NB4 (cell line): ENCODE data around the gene TRIM25.

ENCODE experiments used
- DNase-seq: peaks from one replicate; pipeline ENCODE4 v3.0.0; 2010; ENCODE audit warnings: low read depth
- H3K4me3 ChIP-seq: one replicate; pipeline ENCODE4 v1.5.1; 2011; ENCODE audit warnings: mild to moderate bottlenecking, low read depth, low read length, moderate library complexity
- MAX ChIP-seq: IDR thresholded peaks from 2 replicates; pipeline ENCODE4 v1.6.1; 2011; ENCODE audit warnings: low read depth, low read length
- MYC ChIP-seq: IDR thresholded peaks from 2 replicates; pipeline ENCODE4 v1.6.1; 2011; ENCODE audit warnings: low read depth, low read length
- POLR2A ChIP-seq: IDR thresholded peaks from 2 replicates; pipeline ENCODE4 v1.6.1; 2011; ENCODE audit warnings: mild to moderate bottlenecking; ENCODE audit not compliant: insufficient read length; ENCODE audit errors: extremely low read depth
- TF ChIP-seq, protein P1 (sequence below): IDR thresholded peaks from one replicate; pipeline ENCODE4 v1.5.1; 2012; ENCODE audit warnings: low read depth, low read length

The TRIM25 gene

DNA sequence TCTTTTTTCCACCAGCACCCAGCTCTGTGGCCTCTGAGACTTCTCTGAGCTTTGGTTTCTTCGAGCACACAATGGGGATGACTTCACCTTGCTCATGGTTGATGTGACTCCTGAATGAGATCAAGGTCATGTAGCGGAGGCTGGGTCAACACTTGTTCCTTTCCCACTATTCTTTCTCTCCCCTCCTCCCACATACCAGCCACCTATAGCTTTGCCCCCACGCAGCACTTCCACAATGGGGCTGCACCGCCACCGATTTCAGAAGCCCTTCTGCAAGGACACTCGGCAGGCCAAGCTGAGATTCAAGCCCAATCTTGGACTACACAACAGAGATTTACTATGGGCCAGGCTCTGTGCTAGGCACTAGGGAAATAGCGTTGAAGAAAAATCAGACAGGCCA lies 14.4 kb downstream of the TRIM25 start:
- no peak for TF ChIP-seq POLR2A
- no peak for TF ChIP-seq MAX
- no peak for TF ChIP-seq MYC
- TF ChIP-seq, protein P1, sequence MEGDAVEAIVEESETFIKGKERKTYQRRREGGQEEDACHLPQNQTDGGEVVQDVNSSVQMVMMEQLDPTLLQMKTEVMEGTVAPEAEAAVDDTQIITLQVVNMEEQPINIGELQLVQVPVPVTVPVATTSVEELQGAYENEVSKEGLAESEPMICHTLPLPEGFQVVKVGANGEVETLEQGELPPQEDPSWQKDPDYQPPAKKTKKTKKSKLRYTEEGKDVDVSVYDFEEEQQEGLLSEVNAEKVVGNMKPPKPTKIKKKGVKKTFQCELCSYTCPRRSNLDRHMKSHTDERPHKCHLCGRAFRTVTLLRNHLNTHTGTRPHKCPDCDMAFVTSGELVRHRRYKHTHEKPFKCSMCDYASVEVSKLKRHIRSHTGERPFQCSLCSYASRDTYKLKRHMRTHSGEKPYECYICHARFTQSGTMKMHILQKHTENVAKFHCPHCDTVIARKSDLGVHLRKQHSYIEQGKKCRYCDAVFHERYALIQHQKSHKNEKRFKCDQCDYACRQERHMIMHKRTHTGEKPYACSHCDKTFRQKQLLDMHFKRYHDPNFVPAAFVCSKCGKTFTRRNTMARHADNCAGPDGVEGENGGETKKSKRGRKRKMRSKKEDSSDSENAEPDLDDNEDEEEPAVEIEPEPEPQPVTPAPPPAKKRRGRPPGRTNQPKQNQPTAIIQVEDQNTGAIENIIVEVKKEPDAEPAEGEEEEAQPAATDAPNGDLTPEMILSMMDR = no peak
- no peak overlapping the region for H3K4me3 ChIP-seq
- DNase-seq = no peak

DNA sequence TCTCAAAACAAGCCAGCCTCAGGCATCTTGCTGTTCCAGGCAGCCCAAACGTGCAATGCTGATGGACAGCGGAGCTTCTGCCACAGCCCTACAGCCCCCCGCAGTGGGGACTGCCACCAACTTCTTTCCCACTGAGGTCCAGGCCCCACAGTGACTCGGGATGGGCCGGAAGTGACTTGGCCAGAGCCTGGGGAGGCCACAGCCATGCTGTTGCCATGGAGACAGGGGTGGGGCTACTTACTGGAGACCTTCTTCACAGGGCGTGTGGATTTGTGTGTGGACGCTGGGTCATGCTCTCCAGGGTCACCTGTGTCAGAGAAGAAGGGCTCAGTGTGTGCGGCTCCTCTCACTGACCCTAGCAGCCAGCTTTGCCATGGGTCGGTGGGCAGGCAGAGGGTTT lies 15.0 kb downstream of the TRIM25 start:
- no peak for DNase-seq
- TF ChIP-seq MYC = no peak
- no peak for TF ChIP-seq MAX

DNA sequence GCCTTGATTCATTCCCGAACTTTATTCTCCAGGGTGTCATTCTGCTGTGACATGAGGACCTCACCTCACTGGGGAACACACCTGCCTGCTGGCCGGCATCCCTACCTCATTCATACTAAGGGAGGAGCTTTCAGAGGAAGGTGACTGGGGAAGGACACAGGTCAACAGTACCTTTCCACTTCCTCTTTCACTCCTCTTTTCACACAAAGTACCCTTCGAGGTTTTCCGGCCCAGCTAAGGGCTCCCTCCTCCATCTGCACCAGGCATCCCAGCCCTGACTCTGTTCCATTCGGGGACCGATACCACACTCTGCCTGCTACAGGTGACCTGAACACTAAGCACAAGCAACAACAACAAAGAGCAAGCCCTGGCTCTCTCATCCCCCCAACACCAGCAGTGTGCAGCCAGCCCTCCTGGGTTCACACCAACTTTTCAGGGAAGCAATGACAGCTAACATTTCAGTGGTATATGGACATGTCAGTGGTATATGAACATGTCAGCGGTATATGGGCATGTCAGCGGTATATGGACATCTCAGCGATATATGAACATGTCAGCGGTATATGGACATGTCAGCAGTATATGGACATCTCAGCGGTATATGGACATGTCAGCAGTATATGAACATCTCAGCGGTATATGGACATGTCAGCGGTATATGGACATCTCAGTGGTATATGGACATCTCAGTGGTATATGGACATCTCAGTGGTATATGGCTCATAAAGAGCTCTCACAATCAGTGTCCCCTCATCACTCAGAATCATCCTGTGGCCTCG lies 16.0 kb downstream of the TRIM25 start:
- TF ChIP-seq MAX = no peak
- TF ChIP-seq, protein P1 = no peak
- TF ChIP-seq POLR2A = no peak
- TF ChIP-seq MYC = no peak
- DNase-seq = no peak
- no peak overlapping the region for H3K4me3 ChIP-seq

More for the DNA sequence above, 15.0 kb downstream of the TRIM25 start:
- no peak overlapping the region for H3K4me3 ChIP-seq

- H3K4me3 ChIP-seq = no peak overlapping the region
- DNase-seq = no peak
- no peak for TF ChIP-seq MAX
- TF ChIP-seq POLR2A = no peak
- TF ChIP-seq, protein P1 = no peak
- TF ChIP-seq MYC = no peak
These were observed 16.9 kb downstream of the TRIM25 start for GRCh38 chr17:56896968-56897359.

DNA sequence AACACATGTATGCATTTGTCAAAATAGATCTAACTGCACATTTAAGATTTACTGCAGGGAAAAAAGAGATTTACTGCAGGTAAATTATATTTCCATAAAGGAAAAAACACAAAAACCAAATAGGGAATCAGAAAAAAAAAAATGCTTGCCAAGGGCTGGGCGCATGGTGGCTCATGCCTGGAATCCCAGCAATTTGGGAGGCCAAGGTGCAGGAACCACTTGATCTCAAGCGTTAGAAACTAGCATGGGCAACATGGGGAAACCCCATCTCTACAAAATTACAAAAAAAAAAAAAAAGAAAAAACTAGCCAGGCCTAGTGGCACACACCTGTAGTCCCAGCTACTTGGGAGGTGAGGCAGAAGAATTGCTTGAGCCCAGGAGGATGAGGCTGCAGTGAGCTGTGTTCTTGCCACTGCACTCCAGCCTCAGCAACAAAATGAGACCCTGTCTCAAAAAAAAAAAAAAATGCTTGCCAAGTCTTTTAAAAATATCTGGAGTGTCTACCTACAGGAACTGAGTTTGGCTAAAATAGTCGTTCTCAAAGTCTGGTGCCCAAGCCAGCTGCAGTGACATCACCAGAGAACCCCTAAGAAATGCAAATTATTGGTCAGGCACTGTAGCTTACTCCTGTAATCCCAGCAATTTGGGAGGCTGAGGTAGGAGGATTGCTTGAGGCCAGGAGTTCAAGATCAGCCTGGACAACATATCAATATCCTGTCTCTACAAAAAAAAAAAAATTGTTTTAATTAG lies 17.5 kb downstream of the TRIM25 start:
- no peak overlapping the region for H3K4me3 ChIP-seq
- DNase-seq = no peak
- TF ChIP-seq POLR2A = no peak
- TF ChIP-seq, protein P1 = no peak
- no peak for TF ChIP-seq MAX
- no peak for TF ChIP-seq MYC

GRCh38 chr17:56894859-56895455 lies 18.9 kb downstream of the TRIM25 start:
- no peak overlapping the region for H3K4me3 ChIP-seq
- no peak for DNase-seq
- no peak for TF ChIP-seq POLR2A
